Omental fat pad (tissue), 4 donors: Measurements from ENCODE around the gene RIPOR3. TPM values are rescaled to one million over a fixed set of nuclear protein-coding genes. Genes with fewer than 3 reads are reported as not detected.

Experiments used
- ATAC-seq: fragments of 150-250 bp; one replicate; pipeline ENCODE4 v1.9.1; 2016; ENCODE audit warnings: mild to moderate bottlenecking, moderate library complexity; ENCODE audit not compliant: low FRiP score
- DNase-seq: peaks from one replicate; pipeline ENCODE4 v3.0.0-alpha.2; 2019; ENCODE audit warnings: low spot score
- CTCF ChIP-seq, 3 donors: fragments of 450-650 bp; IDR thresholded peaks; one replicate each; pipeline ENCODE4 v1.5.1; 2016 to 2017; ENCODE audit warnings: antibody characterized with exemption in 3 of 3, mild to moderate bottlenecking in 3 of 3, moderate library complexity in 2 of 3
- total RNA-seq, 4 donors: library from RNA; depleted of rRNA; stranded (reverse); fragments of >200 nt; gene quantifications; one replicate each; pipeline ENCODE4 v1.1.0, GENCODE V29; 2016

The RIPOR3 gene
- total RNA-seq, 4 donors from 2014 or later = 7.8 to 81.8 (median 16.6) TPM

- ATAC-seq (no peak), DNase-seq (no peak)
- no peak for TF ChIP-seq CTCF (IDR thresholded peaks at IDR 0.05)
Measured at GRCh38 chr20:50668326-50668725, 23.0 kb downstream of the RIPOR3 start.

- TF ChIP-seq CTCF (IDR thresholded peaks at IDR 0.05) = no peak
- DNase-seq (no peak), ATAC-seq (no peak)
Measured at GRCh38 chr20:50666709-50667298, 24.5 kb downstream of the RIPOR3 start.

GRCh38 chr20:50664254-50664653, 27.1 kb downstream of the RIPOR3 start:
- no peak for DNase-seq
- no peak for TF ChIP-seq CTCF (IDR thresholded peaks at IDR 0.05)
- ATAC-seq = no peak

- ATAC-seq = no peak
Measured at GRCh38 chr20:50663095-50663821, 28.1 kb downstream of the RIPOR3 start.

GRCh38 chr20:50659975-50660670, 31.2 kb downstream of the RIPOR3 start:
- DNase-seq (no peak), ATAC-seq (no peak)
- no peak for TF ChIP-seq CTCF (IDR thresholded peaks at IDR 0.05)

More at GRCh38 chr20:50663095-50663821, 28.1 kb downstream of the RIPOR3 start:
- DNase-seq = no peak
- no peak for TF ChIP-seq CTCF (IDR thresholded peaks at IDR 0.05)

GRCh38 chr20:50658804-50659380, 32.5 kb downstream of the RIPOR3 start:
- ATAC-seq (no peak), DNase-seq (no peak)
- TF ChIP-seq CTCF (IDR thresholded peaks at IDR 0.05) = no peak
